ENCODE measurements around the gene ENHO.
"Not testable (repeated sequence)": the region's sequence is repeated elsewhere in the genome, so short reads cannot be mapped to it uniquely, and the experiment has no call there.

Gene ENHO

GRCh38 chr9:34555002-34555348 is 32.2 kb upstream of the ENHO start:
- DNase-seq: no peak

- DNase-seq: no peak
These were observed 31.6 kb upstream of the ENHO start for GRCh38 chr9:34554211-34555001.

- no peak for DNase-seq
These were observed 30.8 kb upstream of the ENHO start for GRCh38 chr9:34553511-34554021.

GRCh38 chr9:34552986-34553385 is 30.2 kb upstream of the ENHO start:
- DNase-seq: no peak

- DNase-seq: no peak
These were observed 29.8 kb upstream of the ENHO start for GRCh38 chr9:34552606-34552981.

- DNase-seq: no peak
These were observed 29.2 kb upstream of the ENHO start for GRCh38 chr9:34551751-34552605.

- no peak for DNase-seq
These were observed 28.0 kb upstream of the ENHO start for GRCh38 chr9:34550681-34551270.

- DNase-seq: no peak
These were observed 27.4 kb upstream of the ENHO start for GRCh38 chr9:34550016-34550680.

- no peak for DNase-seq
These were observed 26.6 kb upstream of the ENHO start for GRCh38 chr9:34549407-34549732.

- DNase-seq: peak; percentile 49
These were observed 25.3 kb upstream of the ENHO start for GRCh38 chr9:34547960-34548611.

- peak; percentile 58 for DNase-seq
These were observed 24.3 kb upstream of the ENHO start for GRCh38 chr9:34546834-34547827.

- no peak for DNase-seq
These were observed 23.5 kb upstream of the ENHO start for GRCh38 chr9:34546102-34546833.

GRCh38 chr9:34545497-34545896 is 22.7 kb upstream of the ENHO start:
- no peak for DNase-seq

- DNase-seq: no peak
These were observed 21.2 kb upstream of the ENHO start for GRCh38 chr9:34544035-34544434.

GRCh38 chr9:34541540-34541939 is 18.8 kb upstream of the ENHO start:
- DNase-seq: no peak

- no peak for DNase-seq
These were observed 18.0 kb upstream of the ENHO start for GRCh38 chr9:34540827-34541226.

GRCh38 chr9:34536685-34537084 is 13.9 kb upstream of the ENHO start:
- DNase-seq: no peak

GRCh38 chr9:34532041-34532440 is 9.3 kb upstream of the ENHO start:
- not testable (repeated sequence) for DNase-seq

GRCh38 chr9:34526026-34526425 is 3.2 kb upstream of the ENHO start:
- DNase-seq: no peak

GRCh38 chr9:34524349-34524748 is 1.6 kb upstream of the ENHO start:
- no peak for DNase-seq
